ENCODE data around the gene AJUBA.

AJUBA gene

DNA sequence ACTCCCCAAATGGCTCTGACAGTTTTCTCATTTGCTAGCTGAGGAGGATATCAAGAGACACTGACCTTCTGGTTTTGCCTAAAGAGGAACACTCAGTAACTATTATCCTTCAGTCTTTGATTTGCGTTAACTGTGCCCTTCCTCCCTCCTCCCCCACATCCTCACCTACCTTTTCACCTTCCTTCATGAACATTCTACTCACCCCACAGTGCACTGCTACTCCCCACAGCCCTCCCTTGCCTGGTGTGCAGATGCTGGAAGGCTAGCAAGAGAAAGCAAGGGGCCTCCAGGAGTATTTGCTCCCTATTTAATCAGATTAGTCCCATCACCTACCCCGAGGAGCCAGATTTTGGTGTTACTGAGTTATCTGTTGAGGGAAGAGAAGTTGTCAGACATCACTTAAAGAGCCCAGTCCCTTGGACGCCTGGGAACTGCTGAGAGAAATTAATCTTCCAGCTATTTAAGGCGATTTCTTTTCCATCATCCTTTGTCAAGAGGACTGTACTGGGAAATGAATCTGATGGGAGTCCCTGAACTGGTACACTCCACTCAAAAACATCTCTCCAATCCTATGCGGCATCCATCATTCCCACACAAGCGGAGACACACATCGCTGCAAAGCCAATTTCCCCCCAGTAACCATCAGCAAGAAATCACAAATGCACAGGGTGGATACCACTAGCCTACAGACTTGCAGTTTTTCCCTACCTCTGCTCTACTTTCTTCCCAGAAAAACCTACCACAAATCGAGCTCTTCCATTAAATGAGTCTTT is 40.9 kb upstream of the AJUBA start:
- DNase-seq (ENCODE audit: low read depth), result no peak
- TF ChIP-seq, protein P1, sequence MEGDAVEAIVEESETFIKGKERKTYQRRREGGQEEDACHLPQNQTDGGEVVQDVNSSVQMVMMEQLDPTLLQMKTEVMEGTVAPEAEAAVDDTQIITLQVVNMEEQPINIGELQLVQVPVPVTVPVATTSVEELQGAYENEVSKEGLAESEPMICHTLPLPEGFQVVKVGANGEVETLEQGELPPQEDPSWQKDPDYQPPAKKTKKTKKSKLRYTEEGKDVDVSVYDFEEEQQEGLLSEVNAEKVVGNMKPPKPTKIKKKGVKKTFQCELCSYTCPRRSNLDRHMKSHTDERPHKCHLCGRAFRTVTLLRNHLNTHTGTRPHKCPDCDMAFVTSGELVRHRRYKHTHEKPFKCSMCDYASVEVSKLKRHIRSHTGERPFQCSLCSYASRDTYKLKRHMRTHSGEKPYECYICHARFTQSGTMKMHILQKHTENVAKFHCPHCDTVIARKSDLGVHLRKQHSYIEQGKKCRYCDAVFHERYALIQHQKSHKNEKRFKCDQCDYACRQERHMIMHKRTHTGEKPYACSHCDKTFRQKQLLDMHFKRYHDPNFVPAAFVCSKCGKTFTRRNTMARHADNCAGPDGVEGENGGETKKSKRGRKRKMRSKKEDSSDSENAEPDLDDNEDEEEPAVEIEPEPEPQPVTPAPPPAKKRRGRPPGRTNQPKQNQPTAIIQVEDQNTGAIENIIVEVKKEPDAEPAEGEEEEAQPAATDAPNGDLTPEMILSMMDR (IDR thresholded peaks at IDR 0.05; ENCODE audit: control insufficient read depth, extremely low read depth, insufficient read depth), result no peak
- no peak overlapping the region for H3K4me3 ChIP-seq (ENCODE audit: low read depth, low read length)

DNA sequence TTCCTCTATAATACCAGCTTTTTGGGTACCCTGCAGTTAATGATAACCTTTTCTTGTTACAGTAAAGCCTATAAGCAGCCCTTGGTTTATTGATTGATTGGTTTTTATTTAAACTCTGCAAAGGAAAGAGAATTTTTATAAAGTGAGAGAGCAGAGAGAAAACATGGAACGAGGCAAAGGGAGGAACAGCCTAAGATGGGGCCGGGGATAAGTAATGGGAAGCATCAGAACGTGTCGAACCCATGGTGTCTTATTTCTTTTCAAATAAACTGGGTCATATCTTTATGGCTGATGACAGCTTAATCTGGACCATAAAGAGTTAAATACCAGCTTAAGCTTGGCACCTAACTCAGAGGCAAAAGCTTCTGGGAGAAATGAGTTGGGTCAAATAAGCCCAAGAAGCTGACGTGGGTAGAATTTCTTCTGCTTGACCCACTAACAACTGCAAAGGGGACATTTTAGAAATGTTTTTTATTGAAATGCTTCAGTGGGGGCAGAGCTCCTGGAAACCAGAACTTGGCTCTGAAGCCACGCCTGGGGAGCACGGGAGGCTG is 39.6 kb upstream of the AJUBA start:
- TF ChIP-seq, protein P1 (IDR thresholded peaks at IDR 0.05; ENCODE audit: control insufficient read depth, extremely low read depth, insufficient read depth), result no peak
- no peak overlapping the region for H3K4me3 ChIP-seq (ENCODE audit: low read depth, low read length)
- DNase-seq (ENCODE audit: low read depth), result no peak

DNA sequence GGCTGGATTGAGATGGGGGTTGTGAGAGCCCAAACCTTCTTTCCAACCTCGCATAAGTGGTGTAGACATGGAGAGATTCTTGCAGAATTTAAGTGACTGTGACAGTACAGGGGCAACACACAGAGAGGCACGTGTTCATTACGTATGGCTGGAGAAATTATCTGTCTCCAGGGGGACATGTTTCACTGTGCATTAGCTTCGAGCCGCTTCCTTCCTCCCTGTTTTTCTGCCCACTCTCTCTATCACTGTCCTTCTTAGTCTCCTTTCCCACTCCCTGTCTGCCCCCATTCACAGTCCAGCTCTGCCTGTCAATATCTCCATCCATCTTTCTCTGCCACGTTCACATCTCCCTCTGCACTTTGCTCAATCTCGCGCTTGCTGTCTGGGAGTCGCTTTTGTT is 39.1 kb upstream of the AJUBA start:
- H3K4me3 ChIP-seq (ENCODE audit: low read depth, low read length), result no peak overlapping the region
- DNase-seq (ENCODE audit: low read depth), result no peak
- TF ChIP-seq, protein P1 (IDR thresholded peaks at IDR 0.05; ENCODE audit: control insufficient read depth, extremely low read depth, insufficient read depth), result no peak

DNA sequence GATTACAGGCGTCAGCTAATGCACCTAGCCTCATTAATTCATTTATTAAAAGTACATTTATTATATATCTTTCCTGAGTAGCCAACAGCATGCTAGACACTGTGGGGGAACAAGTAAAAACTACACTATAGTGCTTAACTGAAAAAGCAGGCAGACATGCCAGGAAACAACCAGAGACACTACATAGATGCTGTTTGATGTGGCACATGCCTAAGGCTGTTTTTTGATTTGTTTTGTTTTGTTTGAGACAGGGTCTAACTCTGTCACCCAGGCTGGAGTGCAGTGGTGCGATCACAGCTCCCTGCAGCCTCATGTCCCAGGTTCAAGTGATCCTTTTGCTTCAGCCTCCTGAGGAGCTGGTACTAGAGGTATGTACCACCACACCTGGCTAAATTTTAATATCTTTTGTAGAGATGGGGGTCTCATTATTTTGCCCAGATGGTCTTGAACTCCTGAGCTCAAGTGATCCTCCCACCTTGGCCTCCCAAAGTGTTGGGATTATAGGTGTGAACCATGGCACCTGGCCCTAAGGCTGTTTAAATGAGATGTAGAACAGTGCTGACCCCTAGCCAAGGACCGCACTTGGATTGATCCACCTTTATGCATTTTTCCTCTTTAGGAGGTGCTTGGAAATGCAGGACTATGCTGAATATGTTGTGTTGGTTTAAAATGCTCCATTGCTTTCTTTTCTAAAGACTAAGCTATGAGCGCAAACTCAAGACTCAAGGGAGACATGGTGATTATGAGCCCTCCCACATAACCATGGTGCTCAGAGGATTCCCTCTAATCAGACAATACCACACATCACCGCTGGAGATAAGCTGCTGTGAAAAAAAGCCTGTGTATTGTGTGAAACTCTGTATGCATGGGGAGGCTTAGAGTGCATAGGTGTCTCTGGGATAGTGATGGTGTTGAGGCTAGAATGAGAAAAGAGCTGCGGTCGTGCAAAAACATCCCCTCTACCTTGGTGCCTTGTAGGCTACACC is 38.1 kb upstream of the AJUBA start:
- DNase-seq (ENCODE audit: low read depth), result no peak
- TF ChIP-seq, protein P1 (IDR thresholded peaks at IDR 0.05; ENCODE audit: control insufficient read depth, extremely low read depth, insufficient read depth), result no peak
- no peak overlapping the region for H3K4me3 ChIP-seq (ENCODE audit: low read depth, low read length)

DNA sequence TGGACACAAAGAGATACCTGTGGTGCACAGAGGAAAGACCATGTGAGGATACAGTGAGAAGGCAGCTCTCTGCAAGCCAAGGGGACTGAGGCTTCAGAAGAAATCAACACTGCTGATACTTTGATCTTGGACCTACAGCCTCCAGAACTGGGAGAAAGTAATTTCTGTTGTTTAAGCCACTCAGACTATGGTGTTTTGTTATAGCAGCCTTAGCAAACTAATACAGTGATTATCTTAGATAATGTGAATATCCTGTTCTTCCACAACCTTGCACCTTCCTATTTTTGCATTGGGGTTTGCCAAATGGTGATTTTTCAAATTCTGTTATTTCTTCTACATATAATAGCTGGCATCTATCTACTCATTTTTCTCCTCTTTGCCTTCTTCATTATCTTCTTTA is 35.8 kb upstream of the AJUBA start:
- TF ChIP-seq, protein P1 (IDR thresholded peaks at IDR 0.05; ENCODE audit: control insufficient read depth, extremely low read depth, insufficient read depth), result no peak
- DNase-seq (ENCODE audit: low read depth), result no peak
- H3K4me3 ChIP-seq (ENCODE audit: low read depth, low read length), result no peak overlapping the region

DNA sequence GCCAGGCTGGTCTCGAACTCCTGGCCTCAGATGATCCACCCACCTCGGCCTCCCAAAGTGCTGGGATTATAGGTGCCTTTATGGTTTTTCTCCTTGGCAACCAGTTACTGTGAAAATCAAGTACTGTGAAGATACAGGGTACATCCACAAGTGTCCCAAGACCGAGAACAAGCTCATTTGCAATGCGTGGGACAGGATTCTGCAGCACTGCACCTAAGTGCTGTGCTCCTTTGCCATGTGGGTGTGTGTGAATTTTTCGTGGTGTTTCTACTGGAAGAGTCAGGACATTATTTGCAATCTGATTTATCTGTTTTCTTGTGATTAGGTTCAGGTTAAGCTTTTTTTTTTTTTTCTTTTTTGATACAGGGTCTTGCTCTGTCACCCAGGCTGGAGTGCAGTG is 34.7 kb upstream of the AJUBA start:
- H3K4me3 ChIP-seq (ENCODE audit: low read depth, low read length), result no peak overlapping the region
- no peak for DNase-seq (ENCODE audit: low read depth)
- TF ChIP-seq, protein P1 (IDR thresholded peaks at IDR 0.05; ENCODE audit: control insufficient read depth, extremely low read depth, insufficient read depth), result no peak
